Measurements from ENCODE around the gene TAB2.
"Not testable (repeated sequence)": the region's sequence is repeated elsewhere in the genome, so short reads cannot be mapped to it uniquely, and the experiment has no call there.

The TAB2 gene

GRCh38 chr6:149443411-149444181 is 126.1 kb downstream of the TAB2 start:
- DNase-seq (ENCODE audit: low read depth in 2 of 2), result no peak

- not testable (repeated sequence) for DNase-seq (ENCODE audit: low read depth in 2 of 2)
Observed at GRCh38 chr6:149444360-149445094, 127.0 kb downstream of the TAB2 start.

- DNase-seq (ENCODE audit: low read depth in 2 of 2), result no peak
Observed at GRCh38 chr6:149445095-149445466, 127.6 kb downstream of the TAB2 start.

GRCh38 chr6:149445573-149445972 is 128.1 kb downstream of the TAB2 start:
- no peak for DNase-seq (ENCODE audit: low read depth in 2 of 2)

- DNase-seq (ENCODE audit: low read depth in 2 of 2), result no peak
Observed at GRCh38 chr6:149446791-149447376, 129.4 kb downstream of the TAB2 start.

- DNase-seq (ENCODE audit: low read depth in 2 of 2), result no peak
Observed at GRCh38 chr6:149448821-149449453, 131.4 kb downstream of the TAB2 start.

GRCh38 chr6:149449831-149450678 is 132.5 kb downstream of the TAB2 start:
- DNase-seq (ENCODE audit: low read depth in 2 of 2), result no peak

GRCh38 chr6:149450679-149451375 is 133.3 kb downstream of the TAB2 start:
- DNase-seq (ENCODE audit: low read depth in 2 of 2), result no peak

GRCh38 chr6:149451376-149452036 is 134.0 kb downstream of the TAB2 start:
- no peak for DNase-seq (ENCODE audit: low read depth in 2 of 2)

- DNase-seq (ENCODE audit: low read depth in 2 of 2), result no peak
Observed at GRCh38 chr6:149452037-149452939, 134.8 kb downstream of the TAB2 start.

GRCh38 chr6:149453597-149454345 is 136.3 kb downstream of the TAB2 start:
- DNase-seq (ENCODE audit: low read depth in 2 of 2), result no peak

GRCh38 chr6:149454346-149454848 is 136.9 kb downstream of the TAB2 start:
- no peak for DNase-seq (ENCODE audit: low read depth in 2 of 2)

GRCh38 chr6:149455031-149455732 is 137.7 kb downstream of the TAB2 start:
- DNase-seq (ENCODE audit: low read depth in 2 of 2), result no peak

- no peak for DNase-seq (ENCODE audit: low read depth in 2 of 2)
Observed at GRCh38 chr6:149456311-149457021, 139.0 kb downstream of the TAB2 start.

- DNase-seq (ENCODE audit: low read depth in 2 of 2), result no peak
Observed at GRCh38 chr6:149457316-149457884, 139.9 kb downstream of the TAB2 start.

GRCh38 chr6:149458196-149458595 is 140.7 kb downstream of the TAB2 start:
- DNase-seq (ENCODE audit: low read depth in 2 of 2), result no peak

- DNase-seq (ENCODE audit: low read depth in 2 of 2), result no peak
Observed at GRCh38 chr6:149458806-149459205, 141.3 kb downstream of the TAB2 start.

Data from stimulated activated CD4-positive, alpha-beta T cell treated with anti-CD3 and anti-CD28 coated beads, Interleukin-12 subunit alpha, Interleukin-12 subunit beta, amount 100 ng/mL, for 24 hours (primary cell).